HAP-1 (cell line): ENCODE results near the gene FCN2.

Source experiments
- DNase-seq, 2 experiments: peaks; one replicate each; pipeline ENCODE4 v3.0.0-alpha.2; 2016 to 2020; ENCODE audit warnings: low spot score in 2 of 2
- H3K27me3 ChIP-seq: fragments of 250-450 bp; sonication (Bioruptor Pico); 2 replicates; pipeline ENCODE4 v1.5.1; 2020; ENCODE audit warnings: low read depth, mild to moderate bottlenecking, moderate library complexity
- H3K36me3 ChIP-seq: fragments of 250-450 bp; sonication (Bioruptor Pico); replicated peaks from 2 replicates; pipeline ENCODE4 v1.5.1; 2020; ENCODE audit warnings: mild to moderate bottlenecking
- H3K4me1 ChIP-seq: fragments of 250-450 bp; sonication (Bioruptor Pico); 2 replicates; pipeline ENCODE4 v1.5.1; 2020; ENCODE audit warnings: mild to moderate bottlenecking
- H3K4me3 ChIP-seq: fragments of 250-450 bp; sonication (Bioruptor Pico); 2 replicates; pipeline ENCODE4 v1.5.1; 2020; ENCODE audit warnings: mild to moderate bottlenecking, moderate library complexity
- H3K9me3 ChIP-seq: fragments of 250-450 bp; sonication (Bioruptor Pico); 2 replicates; pipeline ENCODE4 v1.5.1; 2020; ENCODE audit warnings: mild to moderate bottlenecking, moderate library complexity
- in situ Hi-C: fragments of 300-500 bp; cut with MboI; formaldehyde crosslinking; loops from 3 replicates; pipeline ENCODE4 v1.14.3; 2020; ENCODE audit warnings: low sequenced_read_pairs, inconsistent platforms, mixed read lengths

Gene FCN2

GRCh38 chr9:134922066-134922931 lies 41.7 kb downstream of the FCN2 start:
- Histone ChIP-seq H3K4me3 (no peak overlapping the region), H3K4me1 (no peaks in the 10 kb centered on the region), H3K36me3 (no peaks in the 10 kb centered on the region), H3K9me3 (no peaks in the 10 kb centered on the region), H3K27me3 (no peaks in the 10 kb centered on the region)
- no peak for DNase-seq
- in situ Hi-C loops, result no loop called here

DNA sequence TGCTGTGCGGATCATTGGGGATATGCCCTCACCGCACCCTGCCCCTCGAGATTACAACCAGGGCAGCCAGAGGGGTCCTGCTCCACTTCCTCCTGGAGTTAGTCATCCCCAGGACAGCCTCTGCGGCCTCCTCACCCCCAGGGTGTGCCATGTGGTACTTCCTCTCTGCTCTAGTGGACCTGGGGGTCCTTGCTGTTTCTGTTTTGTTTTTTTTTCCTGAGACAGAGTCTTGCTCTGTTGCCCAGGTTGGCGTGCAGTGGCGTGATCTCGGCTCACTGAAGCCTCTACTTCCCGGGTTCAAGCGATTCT lies 42.3 kb downstream of the FCN2 start:
- Histone ChIP-seq H3K4me3 (no peak overlapping the region), H3K27me3 (no peaks in the 10 kb centered on the region), H3K9me3 (no peaks in the 10 kb centered on the region), H3K36me3 (no peaks in the 10 kb centered on the region), H3K4me1 (no peaks in the 10 kb centered on the region)
- in situ Hi-C loops, result no loop called here
- DNase-seq, result no peak

GRCh38 chr9:134923466-134923865 lies 42.9 kb downstream of the FCN2 start:
- Histone ChIP-seq H3K4me1 (no peaks in the 10 kb centered on the region), H3K36me3 (no peaks in the 10 kb centered on the region), H3K9me3 (no peaks in the 10 kb centered on the region), H3K27me3 (no peaks in the 10 kb centered on the region), H3K4me3 (no peak overlapping the region)
- in situ Hi-C loops, result no loop called here
- DNase-seq, result no peak

DNA sequence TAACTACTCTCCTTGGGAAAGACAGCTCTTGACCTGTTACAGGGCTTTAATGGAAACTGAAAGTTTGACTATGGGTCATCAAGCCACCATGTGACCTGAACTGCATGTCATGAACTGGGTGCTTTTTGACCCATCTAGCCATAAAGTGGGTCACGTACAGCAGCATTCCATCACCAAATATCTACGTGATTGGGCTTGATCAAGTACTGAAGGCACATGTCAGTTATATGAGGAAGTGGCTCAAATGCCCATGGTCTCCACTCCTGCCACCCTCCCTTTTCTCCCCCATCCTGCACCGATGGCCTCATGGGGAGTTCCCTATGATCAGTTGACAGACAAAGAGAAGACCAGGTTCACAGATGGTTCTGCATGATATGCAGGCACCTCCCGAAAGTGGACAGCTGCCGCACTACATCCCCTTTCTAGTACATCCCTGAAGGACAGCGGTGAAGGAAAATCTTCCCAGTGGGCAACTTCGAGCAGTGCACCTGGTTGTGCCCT lies 44.5 kb downstream of the FCN2 start:
- H3K4me1 ChIP-seq, result no peaks in the 10 kb centered on the region
- no peak for DNase-seq
- no peaks in the 10 kb centered on the region for H3K9me3 ChIP-seq
- H3K4me3 ChIP-seq, result no peak overlapping the region
- no peaks in the 10 kb centered on the region for H3K36me3 ChIP-seq
- no peaks in the 10 kb centered on the region for H3K27me3 ChIP-seq
- in situ Hi-C loops, result no loop called here

DNA sequence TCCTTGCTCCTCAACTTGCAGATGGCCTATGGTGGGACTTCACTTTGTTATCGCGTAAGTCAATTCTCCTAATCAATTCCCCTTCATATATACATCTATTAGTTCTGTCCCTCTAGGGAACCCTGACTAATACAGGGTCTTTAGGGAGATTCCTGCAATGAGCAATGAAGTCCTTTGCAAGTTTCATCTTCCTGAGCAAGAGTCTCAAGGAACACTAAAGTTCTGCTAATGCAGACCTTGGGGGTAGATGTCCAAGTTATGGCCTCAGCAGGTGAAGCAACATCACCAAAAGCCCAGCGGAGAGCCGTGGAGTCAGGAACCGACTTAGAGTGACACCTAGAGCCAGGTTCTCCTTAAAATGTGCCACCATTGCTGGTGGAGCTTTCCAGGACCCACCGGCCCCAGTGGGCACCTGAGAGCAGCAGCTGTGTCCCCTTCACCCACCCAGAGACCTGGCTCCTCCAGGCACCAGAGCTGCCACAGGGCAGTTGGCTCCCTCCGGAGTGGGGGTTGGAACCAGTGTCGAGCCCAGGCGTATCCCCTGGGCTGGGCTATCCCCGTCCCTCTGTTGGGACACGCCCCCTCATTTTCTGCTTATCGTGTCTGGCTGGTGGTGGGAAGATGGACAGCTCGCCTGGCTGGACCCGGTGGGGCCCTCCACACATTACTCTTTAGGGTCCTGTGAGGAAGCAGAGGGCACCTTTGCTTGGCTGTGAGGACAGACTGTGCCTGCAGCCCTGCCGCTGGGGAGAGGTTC lies 48.0 kb downstream of the FCN2 start:
- Histone ChIP-seq H3K4me1 (no peaks in the 10 kb centered on the region), H3K9me3 (peaks cover 3% of the 10 kb centered on the region; the same call in 1 of the 2 replicates), H3K36me3 (no peaks in the 10 kb centered on the region), H3K27me3 (no peaks in the 10 kb centered on the region), H3K4me3 (no peak overlapping the region)
- in situ Hi-C loops, result no loop called here
- no peak for DNase-seq

- H3K4me1 ChIP-seq, result no peaks in the 10 kb centered on the region
- no peaks in the 10 kb centered on the region for H3K36me3 ChIP-seq
- no peaks in the 10 kb centered on the region for H3K27me3 ChIP-seq
- DNase-seq, result no peak
- in situ Hi-C loops, result no loop called here
- no peak overlapping the region for H3K4me3 ChIP-seq
- H3K9me3 ChIP-seq, result peaks cover 3% of the 10 kb centered on the region; the same call in 1 of the 2 replicates
Measured at GRCh38 chr9:134929193-134930158, 48.9 kb downstream of the FCN2 start.

DNA sequence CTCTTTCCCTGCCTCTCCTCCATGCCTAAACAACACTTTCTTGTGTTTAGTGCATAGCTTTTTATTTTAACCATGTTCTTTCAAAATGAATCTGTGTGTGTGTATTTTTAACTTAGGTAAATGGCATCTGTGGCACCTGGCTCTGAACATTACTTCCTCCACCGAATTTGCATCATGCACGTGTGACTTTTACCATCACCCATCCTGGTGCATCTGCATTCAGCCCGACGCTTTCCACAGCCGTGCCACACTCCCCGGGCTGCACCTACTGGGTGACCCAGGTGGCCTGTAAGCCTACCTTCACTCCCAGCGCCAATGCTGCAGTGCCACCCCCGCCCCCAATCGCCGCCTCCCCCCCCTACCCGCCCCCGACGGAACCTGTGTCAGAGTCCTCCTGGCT lies 49.8 kb downstream of the FCN2 start:
- H3K4me1 ChIP-seq, result no peaks in the 10 kb centered on the region
- in situ Hi-C loops, result no loop called here
- H3K4me3 ChIP-seq, result no peak overlapping the region

DNA sequence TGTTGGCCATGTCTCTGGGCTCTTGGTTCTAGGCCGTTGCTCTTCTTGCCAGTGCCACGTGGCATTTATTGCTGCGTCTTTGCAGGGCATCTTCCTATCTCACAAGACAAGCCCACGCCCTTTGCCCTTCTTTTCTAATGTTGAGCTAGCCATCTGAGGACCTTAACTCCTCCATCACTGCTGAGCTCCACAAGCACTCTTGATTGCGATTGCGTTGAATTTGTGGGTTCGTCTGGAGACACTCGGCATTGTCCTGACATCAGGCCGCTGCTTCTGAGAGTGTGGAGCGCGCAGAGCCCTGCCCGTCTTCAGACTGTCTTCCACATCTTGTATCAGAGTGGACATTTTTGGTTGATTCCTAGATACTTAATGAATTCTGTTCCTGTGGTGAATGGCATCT lies 51.6 kb downstream of the FCN2 start:
- Histone ChIP-seq H3K36me3 (no peaks in the 10 kb centered on the region), H3K4me3 (no peak overlapping the region), H3K9me3 (peaks cover 3% of the 10 kb centered on the region; the same call in 1 of the 2 replicates), H3K27me3 (no peaks in the 10 kb centered on the region), H3K4me1 (no peaks in the 10 kb centered on the region)
- DNase-seq, result no peak
- in situ Hi-C loops, result no loop called here

More for the DNA sequence above, 49.8 kb downstream of the FCN2 start:
- no peak for DNase-seq
- H3K9me3 ChIP-seq, result peaks cover 3% of the 10 kb centered on the region; the same call in 1 of the 2 replicates
- no peaks in the 10 kb centered on the region for H3K36me3 ChIP-seq
- no peaks in the 10 kb centered on the region for H3K27me3 ChIP-seq

- peaks cover 3% of the 10 kb centered on the region; the same call in 1 of the 2 replicates for H3K9me3 ChIP-seq
- in situ Hi-C loops, result no loop called here
- no peaks in the 10 kb centered on the region for H3K27me3 ChIP-seq
- no peak for DNase-seq
- H3K4me3 ChIP-seq, result no peak overlapping the region
- no peaks in the 10 kb centered on the region for H3K36me3 ChIP-seq
- H3K4me1 ChIP-seq, result no peaks in the 10 kb centered on the region
Measured at GRCh38 chr9:134932606-134933005, 52.0 kb downstream of the FCN2 start.

DNA sequence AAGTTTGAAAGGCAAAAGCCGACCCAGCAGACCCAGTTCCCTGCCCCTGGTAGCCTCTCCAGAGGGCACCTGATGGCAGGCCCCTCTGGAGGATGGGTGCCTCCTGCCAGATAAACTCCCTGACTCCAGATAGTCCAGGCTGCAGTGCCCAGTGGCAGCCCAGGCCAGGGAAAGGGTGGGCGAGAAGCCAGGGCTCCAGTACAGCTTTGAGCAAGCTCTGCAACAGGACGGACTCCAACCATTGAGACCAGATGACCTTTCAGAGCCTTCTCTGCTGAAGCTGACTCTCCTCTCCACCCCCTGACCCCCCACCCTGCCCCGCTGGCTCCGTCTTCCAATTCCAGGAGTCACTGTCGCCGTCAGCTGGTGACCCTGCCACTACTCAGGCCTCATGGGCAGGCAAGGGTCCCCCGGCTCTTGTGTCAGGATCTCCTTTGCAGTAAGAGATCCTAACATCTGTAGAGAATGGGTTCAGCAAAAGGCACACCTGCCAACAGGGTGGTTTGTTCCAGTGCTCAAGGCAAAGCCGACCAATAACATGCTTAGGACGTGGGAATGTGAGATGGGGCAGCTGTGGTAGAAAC lies 52.6 kb downstream of the FCN2 start:
- peaks cover 3% of the 10 kb centered on the region; the same call in 1 of the 2 replicates for H3K9me3 ChIP-seq
- H3K27me3 ChIP-seq, result no peaks in the 10 kb centered on the region
- no peaks in the 10 kb centered on the region for H3K36me3 ChIP-seq
- H3K4me3 ChIP-seq, result no peak overlapping the region
- DNase-seq, result no peak
- no peaks in the 10 kb centered on the region for H3K4me1 ChIP-seq
- in situ Hi-C loops, result no loop called here

DNA sequence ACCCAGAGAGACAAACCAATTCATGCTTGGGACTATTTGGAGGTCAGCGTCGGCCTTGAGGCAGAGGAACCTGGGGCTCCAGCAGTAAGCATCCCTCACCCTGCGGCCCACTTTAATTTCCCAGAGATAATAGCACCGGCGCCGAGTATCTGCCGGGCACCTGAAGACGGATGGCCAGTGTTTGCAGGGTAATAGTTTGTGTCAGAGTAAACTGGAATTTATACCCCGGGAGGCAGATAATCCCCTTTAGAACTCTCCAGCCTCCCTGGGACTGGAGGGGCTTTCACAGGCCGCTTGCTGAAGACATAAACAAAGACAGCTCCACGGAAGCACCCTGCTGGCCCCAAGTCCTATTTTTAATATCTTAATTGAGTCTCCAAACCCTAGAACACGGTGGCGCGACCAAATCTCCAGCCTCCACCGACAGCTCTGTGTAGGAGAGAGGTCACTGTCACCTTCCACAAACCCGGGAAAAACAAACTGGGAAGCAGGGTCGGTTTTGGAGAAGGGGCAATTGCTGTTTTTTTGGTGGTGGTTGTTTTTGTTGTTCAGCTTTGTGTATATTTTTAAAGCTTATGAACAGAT lies 54.5 kb downstream of the FCN2 start:
- Histone ChIP-seq H3K4me3 (no peak overlapping the region), H3K36me3 (no peaks in the 10 kb centered on the region), H3K4me1 (no peaks in the 10 kb centered on the region), H3K9me3 (peaks cover 3% of the 10 kb centered on the region; the same call in 1 of the 2 replicates), H3K27me3 (no peaks in the 10 kb centered on the region)
- in situ Hi-C loops, result no loop called here
- no peak for DNase-seq

DNA sequence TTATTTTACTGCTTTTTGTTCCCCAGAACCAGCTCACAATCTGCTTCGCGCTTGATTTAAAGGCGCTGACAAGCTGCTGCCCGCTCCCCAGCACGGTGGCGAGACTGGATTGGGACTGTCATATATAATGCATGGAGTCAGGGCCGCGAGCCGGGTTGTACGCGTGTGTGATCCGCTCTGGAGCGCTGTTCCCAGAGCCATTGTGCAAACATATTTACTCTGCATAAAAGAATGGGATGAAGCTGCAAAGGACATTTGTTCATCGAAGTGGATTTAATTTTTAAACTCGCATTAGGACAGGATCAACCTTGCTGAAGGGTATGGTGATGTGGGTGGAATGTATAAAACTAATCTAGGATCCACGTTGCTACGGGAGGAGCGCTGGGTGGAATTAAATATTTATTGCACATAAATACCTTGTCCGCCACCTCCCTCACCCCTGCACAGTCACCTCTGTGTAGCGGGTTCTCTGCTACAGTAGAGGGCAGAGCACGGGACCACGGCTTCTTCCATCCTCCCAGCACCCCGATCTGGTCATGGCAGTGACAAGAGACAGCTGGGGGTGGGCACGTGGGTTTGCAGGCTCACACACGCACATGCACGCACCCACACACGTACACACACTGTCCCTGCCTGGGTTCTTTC lies 55.2 kb downstream of the FCN2 start:
- Histone ChIP-seq H3K27me3 (no peaks in the 10 kb centered on the region), H3K4me3 (no peak overlapping the region), H3K9me3 (peaks cover 3% of the 10 kb centered on the region; the same call in 1 of the 2 replicates), H3K4me1 (no peaks in the 10 kb centered on the region), H3K36me3 (no peaks in the 10 kb centered on the region)
- in situ Hi-C loops, result no loop called here
- no peak for DNase-seq
